TTC549 (cell line): ENCODE measurements around the gene SLC9A9.

Experiments
- FAIRE-seq: peaks from 2 replicates; lab custom pipeline; 2012; peaks lifted over from hg19 to GRCh38; lab: Jason Lieb, UNC

SLC9A9 gene

GRCh38 chr3:143843587-143843986, 4.7 kb downstream of the SLC9A9 start:
- FAIRE-seq = no peak

GRCh38 chr3:143840636-143841035, 7.6 kb downstream of the SLC9A9 start:
- no peak for FAIRE-seq

DNA sequence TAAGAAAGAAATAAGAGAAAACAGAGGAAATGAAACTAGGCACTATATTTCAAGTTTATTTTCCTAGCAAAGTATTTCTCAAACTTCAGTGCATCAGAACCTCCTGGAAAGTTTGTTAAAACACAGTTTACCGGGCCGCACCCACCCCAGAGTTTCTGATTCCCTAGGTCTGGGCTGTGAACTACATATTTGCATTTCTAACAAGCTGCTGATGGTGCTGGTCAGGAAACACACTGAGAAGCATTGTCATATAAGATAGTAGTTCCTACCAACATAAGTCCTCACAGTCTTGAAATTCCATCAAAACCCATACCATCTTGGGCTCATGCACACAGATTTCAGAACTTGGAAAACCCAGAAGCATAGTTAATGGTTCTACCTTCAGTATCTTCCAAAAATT, 8.3 kb downstream of the SLC9A9 start:
- FAIRE-seq = no peak

DNA sequence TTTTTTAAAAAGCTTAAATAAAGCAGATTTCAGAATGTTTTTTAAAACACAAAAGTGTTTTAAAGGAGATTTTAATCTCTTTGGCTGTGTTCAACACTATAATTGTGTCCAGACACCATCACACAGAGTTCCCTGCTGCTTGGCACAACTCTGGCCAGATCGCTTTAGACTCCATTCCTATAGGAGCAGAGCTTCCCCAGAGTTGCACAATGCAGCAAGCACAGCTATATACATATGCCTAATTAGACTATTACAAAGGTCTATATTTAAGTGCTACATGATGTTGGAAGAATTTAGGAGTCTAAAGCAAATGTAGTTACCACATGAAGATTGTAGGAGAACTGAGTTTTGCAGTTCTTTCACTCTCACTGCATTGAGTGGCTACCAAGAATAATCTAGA, 11.2 kb downstream of the SLC9A9 start:
- no peak for FAIRE-seq

DNA sequence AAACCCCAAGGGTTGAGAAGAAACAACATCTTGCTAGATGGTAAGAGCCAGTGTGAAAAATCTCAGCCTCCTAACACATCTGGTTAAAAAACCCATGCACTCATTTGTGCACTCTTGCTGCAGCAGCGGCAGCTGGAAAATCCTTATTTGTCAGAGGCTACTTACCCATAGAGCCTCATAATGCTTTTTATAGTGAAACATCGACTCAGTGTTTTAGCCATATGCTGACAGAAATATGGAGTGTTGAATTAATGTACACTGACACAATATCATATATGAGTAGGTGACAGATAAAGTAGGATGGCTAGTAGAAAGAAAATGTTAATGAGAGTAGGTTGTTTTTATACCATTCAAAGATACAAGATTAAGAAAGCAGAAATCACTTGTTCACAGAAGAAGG, 13.0 kb downstream of the SLC9A9 start:
- FAIRE-seq = no peak

- FAIRE-seq = no peak
Observed at GRCh38 chr3:143832433-143832832, 15.8 kb downstream of the SLC9A9 start.

GRCh38 chr3:143831994-143832393, 16.3 kb downstream of the SLC9A9 start:
- no peak for FAIRE-seq

GRCh38 chr3:143831208-143831607, 17.1 kb downstream of the SLC9A9 start:
- FAIRE-seq = no peak

- no peak for FAIRE-seq
Observed at GRCh38 chr3:143830786-143831185, 17.5 kb downstream of the SLC9A9 start.

DNA sequence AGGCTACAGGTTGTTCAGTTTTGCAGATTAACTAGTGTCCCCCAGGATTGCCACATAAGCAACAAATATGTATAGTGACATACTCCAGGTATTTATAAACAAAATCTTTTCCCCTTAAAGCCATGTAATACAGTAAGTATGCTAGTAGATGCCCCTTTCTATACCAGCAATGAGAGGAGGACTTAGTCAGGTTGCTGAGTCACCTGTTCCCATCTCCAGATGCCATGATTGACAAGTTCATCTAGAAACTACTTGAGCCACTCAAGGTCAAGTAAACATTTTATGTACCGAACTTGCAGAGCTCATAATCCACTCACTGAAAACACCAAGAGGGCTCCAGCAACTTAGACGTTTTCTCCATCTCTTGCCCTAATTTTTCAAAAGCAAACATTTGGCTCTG, 18.2 kb downstream of the SLC9A9 start:
- no peak for FAIRE-seq

- no peak for FAIRE-seq
Observed at GRCh38 chr3:143827425-143827824, 20.8 kb downstream of the SLC9A9 start.

GRCh38 chr3:143826296-143826695, 22.0 kb downstream of the SLC9A9 start:
- no peak for FAIRE-seq

GRCh38 chr3:143825513-143825912, 22.8 kb downstream of the SLC9A9 start:
- FAIRE-seq = no peak

DNA sequence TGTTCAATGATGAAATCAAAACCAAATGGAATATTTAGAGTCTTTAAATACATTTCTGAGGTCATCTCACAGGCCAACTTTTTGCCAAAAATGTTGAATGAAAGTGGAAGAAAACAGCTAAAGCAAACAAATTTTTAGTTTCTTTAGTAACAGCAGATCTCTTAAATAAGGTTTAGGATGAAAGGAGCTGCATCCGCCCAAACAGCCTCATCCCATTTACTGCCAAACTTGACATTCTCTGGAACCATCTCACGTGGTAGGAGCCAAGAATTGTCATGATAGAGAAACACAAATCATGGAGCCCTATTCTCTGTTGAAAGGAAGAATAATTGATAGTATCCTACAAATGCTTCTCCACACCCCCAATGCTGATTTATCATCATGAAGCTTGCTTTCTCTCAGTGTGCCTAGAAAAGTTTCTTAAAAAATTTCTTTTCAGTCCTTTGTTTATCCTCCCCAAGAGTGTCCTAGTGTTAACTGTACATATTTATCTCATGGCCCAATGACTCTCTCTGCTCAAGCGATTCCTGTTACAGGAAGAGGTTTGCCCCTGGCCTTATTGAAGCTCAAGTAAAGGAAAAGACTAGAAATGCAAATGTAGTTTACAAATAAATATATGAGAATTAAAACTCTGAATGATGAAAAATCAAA, 23.4 kb downstream of the SLC9A9 start:
- no peak for FAIRE-seq

- FAIRE-seq = no peak
Observed at GRCh38 chr3:143822798-143823197, 25.5 kb downstream of the SLC9A9 start.

GRCh38 chr3:143822374-143822773, 25.9 kb downstream of the SLC9A9 start:
- no peak for FAIRE-seq

- no peak for FAIRE-seq
Observed at GRCh38 chr3:143821862-143822261, 26.4 kb downstream of the SLC9A9 start.

GRCh38 chr3:143820466-143821221, 27.6 kb downstream of the SLC9A9 start:
- no peak for FAIRE-seq

DNA sequence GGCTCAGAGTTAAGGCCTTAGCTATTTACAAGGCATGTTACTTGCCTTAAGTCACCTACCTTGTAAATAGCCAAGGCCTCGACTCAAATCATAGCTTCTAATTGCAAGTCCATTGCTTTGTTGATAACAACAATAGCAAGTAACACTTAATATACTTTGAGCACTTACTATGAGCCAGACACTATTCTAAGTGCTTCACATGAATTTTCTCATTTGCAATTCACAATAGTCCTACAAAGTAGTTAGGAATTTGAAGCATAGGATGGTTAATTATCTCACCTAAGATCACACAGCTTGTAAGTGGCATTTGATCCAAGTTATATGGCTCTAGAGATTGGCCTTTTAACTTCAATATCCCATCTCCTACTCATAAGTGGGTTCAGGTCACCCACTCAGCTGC, 28.4 kb downstream of the SLC9A9 start:
- no peak for FAIRE-seq

- FAIRE-seq = no peak
Observed at GRCh38 chr3:143814443-143814889, 33.8 kb downstream of the SLC9A9 start.

GRCh38 chr3:143812481-143812880, 35.8 kb downstream of the SLC9A9 start:
- no peak for FAIRE-seq

GRCh38 chr3:143811602-143812001, 36.7 kb downstream of the SLC9A9 start:
- FAIRE-seq = no peak

- no peak for FAIRE-seq
Observed at GRCh38 chr3:143810953-143811265, 37.4 kb downstream of the SLC9A9 start.
